Measurements from ENCODE around the gene AKAP13.
A peak's percentile ranks its signal among the peaks of the same experiment; 100 is the strongest.
"Not testable (repeated sequence)": the region's sequence is repeated elsewhere in the genome, so short reads cannot be mapped to it uniquely, and the experiment has no call there.

AKAP13 gene

GRCh38 chr15:85504749-85505676, 124.6 kb downstream of the AKAP13 start:
- peak; percentile 3 for DNase-seq

- DNase-seq: no peak
These were observed 126.7 kb downstream of the AKAP13 start for GRCh38 chr15:85507114-85507513.

- no peak for DNase-seq
These were observed 129.6 kb downstream of the AKAP13 start for GRCh38 chr15:85509973-85510372.

GRCh38 chr15:85514413-85514812, 134.0 kb downstream of the AKAP13 start:
- no peak for DNase-seq

GRCh38 chr15:85515212-85515611, 134.8 kb downstream of the AKAP13 start:
- DNase-seq: no peak

- DNase-seq: no peak
These were observed 136.7 kb downstream of the AKAP13 start for GRCh38 chr15:85517086-85517485.

GRCh38 chr15:85518979-85519761, 138.8 kb downstream of the AKAP13 start:
- no peak for DNase-seq

- DNase-seq: no peak
These were observed 140.2 kb downstream of the AKAP13 start for GRCh38 chr15:85520650-85521049.

- no peak for DNase-seq
These were observed 143.1 kb downstream of the AKAP13 start for GRCh38 chr15:85523530-85523929.

- no peak for DNase-seq
These were observed 145.4 kb downstream of the AKAP13 start for GRCh38 chr15:85525755-85526154.

GRCh38 chr15:85527895-85528294, 147.5 kb downstream of the AKAP13 start:
- no peak for DNase-seq

GRCh38 chr15:85530079-85530478, 149.7 kb downstream of the AKAP13 start:
- DNase-seq: no peak

GRCh38 chr15:85531083-85531482, 150.7 kb downstream of the AKAP13 start:
- DNase-seq: no peak

- DNase-seq: no peak
These were observed 152.3 kb downstream of the AKAP13 start for GRCh38 chr15:85532689-85533088.

GRCh38 chr15:85534031-85534430, 153.6 kb downstream of the AKAP13 start:
- peak; percentile 53 for DNase-seq

GRCh38 chr15:85535533-85536330, 155.3 kb downstream of the AKAP13 start:
- not testable (repeated sequence) for DNase-seq

GRCh38 chr15:85536341-85536740, 155.9 kb downstream of the AKAP13 start:
- no peak for DNase-seq

GRCh38 chr15:85539491-85539890, 159.1 kb downstream of the AKAP13 start:
- no peak for DNase-seq

- DNase-seq: no peak
These were observed 159.8 kb downstream of the AKAP13 start for GRCh38 chr15:85540085-85540797.

GRCh38 chr15:85541744-85542143, 161.3 kb downstream of the AKAP13 start:
- no peak for DNase-seq

GRCh38 chr15:85542488-85542887, 162.1 kb downstream of the AKAP13 start:
- DNase-seq: no peak

- no peak for DNase-seq
These were observed 162.5 kb downstream of the AKAP13 start for GRCh38 chr15:85542895-85543331.
